B cell (primary cell): ENCODE results near the gene MED22.
"Not testable (repeated sequence)": the region's sequence is repeated elsewhere in the genome, so short reads cannot be mapped to it uniquely, and the experiment has no call there.

ENCODE experiments used
- EZH2 ChIP-seq: IDR thresholded peaks from 2 replicates; pipeline ENCODE4 v1.6.1; 2012; ENCODE audit warnings: borderline replicate concordance, low read depth, mild to moderate bottlenecking, moderate library complexity, low read length; ENCODE audit not compliant: insufficient read depth, poor library complexity, severe bottlenecking
- TF ChIP-seq, protein P1 (sequence below): fragments of 200-600 bp; IDR thresholded peaks from one replicate; pipeline ENCODE4 v1.8.0; 2022; ENCODE audit warnings: antibody characterized with exemption, mild to moderate bottlenecking

DNA sequence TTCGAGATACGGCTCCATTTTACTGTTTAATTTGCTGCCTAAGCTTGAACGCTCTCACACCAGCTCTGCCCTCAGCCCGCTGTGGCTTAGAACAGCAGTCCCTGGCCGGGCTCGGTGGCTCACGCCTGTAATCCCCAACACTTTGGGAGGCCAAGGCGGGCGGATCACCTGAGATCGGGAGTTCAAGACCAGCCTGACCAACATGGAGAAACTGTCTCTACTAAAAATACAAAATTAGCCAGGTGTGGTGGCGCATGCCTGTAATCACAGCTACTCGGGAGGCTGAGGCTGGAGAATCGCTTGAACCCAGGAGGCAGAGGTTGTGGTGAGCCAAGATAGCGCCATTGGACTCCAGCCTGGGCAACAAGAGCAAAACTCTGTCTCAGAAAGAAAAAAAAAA lies 29.3 kb upstream of the MED22 start:
- not testable (repeated sequence) for TF ChIP-seq EZH2
- TF ChIP-seq, protein P1, sequence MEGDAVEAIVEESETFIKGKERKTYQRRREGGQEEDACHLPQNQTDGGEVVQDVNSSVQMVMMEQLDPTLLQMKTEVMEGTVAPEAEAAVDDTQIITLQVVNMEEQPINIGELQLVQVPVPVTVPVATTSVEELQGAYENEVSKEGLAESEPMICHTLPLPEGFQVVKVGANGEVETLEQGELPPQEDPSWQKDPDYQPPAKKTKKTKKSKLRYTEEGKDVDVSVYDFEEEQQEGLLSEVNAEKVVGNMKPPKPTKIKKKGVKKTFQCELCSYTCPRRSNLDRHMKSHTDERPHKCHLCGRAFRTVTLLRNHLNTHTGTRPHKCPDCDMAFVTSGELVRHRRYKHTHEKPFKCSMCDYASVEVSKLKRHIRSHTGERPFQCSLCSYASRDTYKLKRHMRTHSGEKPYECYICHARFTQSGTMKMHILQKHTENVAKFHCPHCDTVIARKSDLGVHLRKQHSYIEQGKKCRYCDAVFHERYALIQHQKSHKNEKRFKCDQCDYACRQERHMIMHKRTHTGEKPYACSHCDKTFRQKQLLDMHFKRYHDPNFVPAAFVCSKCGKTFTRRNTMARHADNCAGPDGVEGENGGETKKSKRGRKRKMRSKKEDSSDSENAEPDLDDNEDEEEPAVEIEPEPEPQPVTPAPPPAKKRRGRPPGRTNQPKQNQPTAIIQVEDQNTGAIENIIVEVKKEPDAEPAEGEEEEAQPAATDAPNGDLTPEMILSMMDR: not testable (repeated sequence)
